ENCODE measurements around the gene GRPEL2. TPM values are rescaled to one million over a fixed set of nuclear protein-coding genes. Genes with fewer than 3 reads are reported as not detected.

The GRPEL2 gene
- total RNA-seq, 1 experiment from 2014 or later = 48.9 TPM

- CTCF ChIA-PET = interaction anchor here (1.5 kb wide), 1 partner anchor 12 kb away, joined by 3 read pairs; no protein-coding TSS in a partner anchor
- Histone ChIP-seq H3K4me1 (ENCODE audit: control insufficient read depth in 1 of 2, insufficient read depth in 2 of 2, low read length in 2 of 2) (peaks cover 2 to 7% of the 10 kb centered on the region in 2 experiments; a peak in 3 of 4 replicates), H3K4me2 (ENCODE audit: low read length) (no peak overlapping the region), H2AFZ (ENCODE audit: low read depth, low read length, poor library complexity, severe bottlenecking) (no peak overlapping the region), H3K9me3 (ENCODE audit: control insufficient read depth in 1 of 2, insufficient read depth in 1 of 2, low read depth in 1 of 2, low read length in 2 of 2) (no peaks in the 10 kb centered on the region), H3K4me3 (replicated peaks in 1 of 2; ENCODE audit: low read depth in 1 of 2, low read length in 2 of 2) (no peak overlapping the region), H3K9ac (ENCODE audit: low read length) (no peak overlapping the region), H3K36me3 (ENCODE audit: control insufficient read depth in 1 of 2, insufficient read depth in 2 of 2, low read length in 2 of 2) (no peaks in the 10 kb centered on the region), H3K27me3 (ENCODE audit: insufficient read depth, low read length) (no peaks in the 10 kb centered on the region), H4K20me1 (ENCODE audit: insufficient read depth) (no peaks in the 10 kb centered on the region), H3K79me2 (ENCODE audit: insufficient read depth, low read length) (no peaks in the 10 kb centered on the region), H3K9me2 (ENCODE audit: insufficient read depth) (no peaks in the 10 kb centered on the region), H3K27ac (ENCODE audit: low read depth, low read length) (no peak overlapping the region)
- intact Hi-C loops (cut with micrococcal nuclease) = no loop called here
- BruUV-seq (replicated peaks) = no TSS peak
- POLR2A ChIA-PET = no interaction called here
- TF ChIP-seq POLR2A (IDR thresholded peaks at IDR 0.05; ENCODE audit: borderline replicate concordance, extremely low read depth, insufficient read depth, insufficient read length) (no peak), CBX3 (IDR thresholded peaks at IDR 0.05; ENCODE audit: low read depth) (no peak), POLR2AphosphoS5 (IDR thresholded peaks at IDR 0.05; ENCODE audit: low read depth, low read length) (no peak), EGR1 (IDR thresholded peaks at IDR 0.05; ENCODE audit: low read depth) (no peak), SRF (IDR thresholded peaks at IDR 0.05; ENCODE audit: low read depth) (no peak), ZNF274 (IDR thresholded peaks at IDR 0.05; ENCODE audit: low read depth, low read length) (no peak), MAX (IDR thresholded peaks at IDR 0.05) (no peak), SIN3A (IDR thresholded peaks at IDR 0.05; ENCODE audit: low read depth) (no peak)
- DNase-seq (ENCODE audit: low read depth, low spot score) (no peak), ATAC-seq (no peak)
- RAD21 ChIA-PET (ENCODE audit: low non-redundant PET in 1 of 2, low total read pairs in 2 of 2, uncharacterized antibody in 2 of 2, unreplicated experiment in 2 of 2) = no interaction called here
These were observed 18.7 kb upstream of the GRPEL2 start for GRCh38 chr5:149326611-149327010.

- intact Hi-C loops (cut with micrococcal nuclease) = no loop called here
- ChIA-PET CTCF (interaction anchor here (1.5 kb wide), 1 partner anchor 13 kb away, joined by 3 read pairs; no protein-coding TSS in a partner anchor), RAD21 (ENCODE audit: low non-redundant PET in 1 of 2, low total read pairs in 2 of 2, uncharacterized antibody in 2 of 2, unreplicated experiment in 2 of 2) (no interaction called here), POLR2A (no interaction called here)
- Histone ChIP-seq H3K27ac (ENCODE audit: low read depth, low read length) (no peak overlapping the region), H3K79me2 (ENCODE audit: insufficient read depth, low read length) (no peaks in the 10 kb centered on the region), H3K9me2 (ENCODE audit: insufficient read depth) (no peaks in the 10 kb centered on the region), H3K4me2 (ENCODE audit: low read length) (no peak overlapping the region), H3K27me3 (ENCODE audit: insufficient read depth, low read length) (no peaks in the 10 kb centered on the region), H3K4me3 (replicated peaks in 1 of 2; ENCODE audit: low read depth in 1 of 2, low read length in 2 of 2) (no peak overlapping the region), H3K4me1 (ENCODE audit: control insufficient read depth in 1 of 2, insufficient read depth in 2 of 2, low read length in 2 of 2) (peaks cover 2 to 7% of the 10 kb centered on the region in 2 experiments; a peak in 3 of 4 replicates), H3K9me3 (ENCODE audit: control insufficient read depth in 1 of 2, insufficient read depth in 1 of 2, low read depth in 1 of 2, low read length in 2 of 2) (no peaks in the 10 kb centered on the region), H2AFZ (ENCODE audit: low read depth, low read length, poor library complexity, severe bottlenecking) (no peak overlapping the region), H3K9ac (ENCODE audit: low read length) (no peak overlapping the region), H4K20me1 (ENCODE audit: insufficient read depth) (no peaks in the 10 kb centered on the region), H3K36me3 (ENCODE audit: control insufficient read depth in 1 of 2, insufficient read depth in 2 of 2, low read length in 2 of 2) (no peaks in the 10 kb centered on the region)
- TF ChIP-seq SP1 (IDR thresholded peaks at IDR 0.05; ENCODE audit: low read depth) (no peak), FOSL1 (IDR thresholded peaks at IDR 0.05; ENCODE audit: low read depth) (no peak), ATF3 (IDR thresholded peaks at IDR 0.05) (no peak), CBX3 (IDR thresholded peaks at IDR 0.05; ENCODE audit: low read depth) (no peak), EZH2phosphoT487 (IDR thresholded peaks at IDR 0.05; ENCODE audit: borderline replicate concordance) (no peak), CTCF (IDR thresholded peaks at IDR 0.05 in 2 of 3, conservative IDR thresholded peaks at IDR 0.05 in 1 of 3; ENCODE audit: borderline replicate concordance in 1 of 3, insufficient read depth in 1 of 3, low read depth in 2 of 3, low read length in 2 of 3) (no peak), RAD21 (IDR thresholded peaks at IDR 0.05; ENCODE audit: low read depth) (no peak), POLR2AphosphoS5 (IDR thresholded peaks at IDR 0.05; ENCODE audit: low read depth, low read length) (no peak), SRF (IDR thresholded peaks at IDR 0.05; ENCODE audit: low read depth) (no peak), YY1 (IDR thresholded peaks at IDR 0.05; ENCODE audit: extremely low read depth, insufficient replicate concordance, low read depth, low read length) (no peak), SIN3A (IDR thresholded peaks at IDR 0.05; ENCODE audit: low read depth) (no peak)
- BruUV-seq (replicated peaks) = no TSS peak
- DNase-seq (ENCODE audit: low read depth, low spot score) (no peak), ATAC-seq (no peak)
These were observed 17.1 kb upstream of the GRPEL2 start for GRCh38 chr5:149328177-149328576.
